GM21526 (cell line): ENCODE results near the gene ATP6V0B.

Source experiments
- ATAC-seq: cut with Tn5 transposase; IDR thresholded peaks from one replicate; pipeline ENCODE4 v1.9.1; 2021; ENCODE audit warnings: moderate library complexity; ENCODE audit not compliant: unreplicated experiment, low FRiP score

The ATP6V0B gene

GRCh38 chr1:43974443-43975248 is at the start of gene ATP6V0B:
Gene ATP6V0B, plus strand, starts transcription at chr1:43974960. Its CDS starts 81 bp downstream, at chr1:43975041.
- peak; percentile 58 for ATAC-seq

DNA sequence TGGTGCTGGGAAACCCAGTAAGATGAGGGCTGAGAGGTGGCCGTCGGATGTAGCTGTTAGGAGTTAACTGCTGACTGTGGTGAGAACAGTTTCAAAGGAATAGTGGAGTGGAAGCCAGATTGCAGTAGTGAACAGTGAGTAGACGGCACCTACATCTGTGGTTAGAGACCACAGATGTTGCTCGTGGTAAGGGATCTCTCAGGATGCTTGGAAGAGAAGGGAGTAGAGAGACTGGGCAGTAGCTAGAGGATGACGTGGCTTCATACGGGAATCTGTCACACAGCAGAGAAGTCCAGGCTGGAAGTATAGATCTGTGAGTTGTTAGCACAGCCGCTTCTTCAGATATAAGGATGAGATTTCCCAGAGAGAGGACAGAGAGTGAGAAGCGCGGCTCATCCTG is 48.9 kb upstream of the ATP6V0B start:
- no peak for ATAC-seq

DNA sequence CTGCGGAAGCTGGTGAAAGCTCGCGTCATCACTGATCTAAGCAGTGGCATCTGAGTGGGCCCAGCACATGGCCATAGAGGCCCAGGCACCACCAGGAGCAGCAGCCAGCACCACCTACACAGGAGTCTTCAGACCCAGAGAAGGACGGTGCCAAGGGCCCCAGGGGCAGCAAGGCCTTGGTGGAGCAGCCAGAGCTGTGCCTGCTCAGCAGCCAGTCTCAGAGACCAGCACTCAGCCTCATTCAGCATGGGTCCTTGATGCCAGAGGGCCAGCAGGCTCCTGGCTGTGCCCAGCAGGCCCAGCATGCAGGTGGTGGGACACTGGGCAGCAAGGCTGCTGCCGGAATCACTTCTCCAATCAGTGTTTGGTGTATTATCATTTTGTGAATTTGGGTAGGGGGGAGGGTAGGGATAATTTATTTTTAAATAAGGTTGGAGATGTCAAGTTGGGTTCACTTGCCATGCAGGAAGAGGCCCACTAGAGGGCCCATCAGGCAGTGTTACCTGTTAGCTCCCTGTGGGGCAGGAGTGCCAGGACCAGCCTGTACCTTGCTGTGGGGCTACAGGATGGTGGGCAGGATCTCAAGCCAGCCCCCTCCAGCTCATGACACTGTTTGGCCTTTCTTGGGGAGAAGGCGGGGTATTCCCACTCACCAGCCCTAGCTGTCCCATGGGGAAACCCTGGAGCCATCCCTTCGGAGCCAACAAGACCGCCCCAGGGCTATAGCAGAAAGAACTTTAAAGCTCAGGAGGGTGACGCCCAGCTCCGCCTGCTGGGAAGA is 44.4 kb upstream of the ATP6V0B start:
- ATAC-seq = no peak

DNA sequence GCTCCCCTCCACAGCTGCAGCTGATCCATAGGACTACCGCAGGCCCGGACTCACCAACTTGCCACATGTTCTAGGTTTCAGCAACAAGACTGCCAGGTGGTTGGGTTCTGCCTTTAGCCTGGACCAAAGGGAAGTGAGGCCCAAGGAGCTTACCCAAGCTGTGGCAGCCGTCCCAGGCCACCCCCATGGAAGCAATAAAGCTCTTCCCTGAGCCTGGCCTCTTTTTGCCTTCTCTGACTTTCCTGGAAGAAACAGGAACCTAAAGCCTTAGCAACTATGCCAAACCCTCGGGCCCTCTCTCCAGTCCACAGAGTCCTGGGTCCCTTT is 43.8 kb upstream of the ATP6V0B start:
- ATAC-seq = no peak

GRCh38 chr1:43931711-43932660 is 42.8 kb upstream of the ATP6V0B start:
- ATAC-seq = no peak

GRCh38 chr1:43932786-43933385 is 41.9 kb upstream of the ATP6V0B start:
- no peak for ATAC-seq

DNA sequence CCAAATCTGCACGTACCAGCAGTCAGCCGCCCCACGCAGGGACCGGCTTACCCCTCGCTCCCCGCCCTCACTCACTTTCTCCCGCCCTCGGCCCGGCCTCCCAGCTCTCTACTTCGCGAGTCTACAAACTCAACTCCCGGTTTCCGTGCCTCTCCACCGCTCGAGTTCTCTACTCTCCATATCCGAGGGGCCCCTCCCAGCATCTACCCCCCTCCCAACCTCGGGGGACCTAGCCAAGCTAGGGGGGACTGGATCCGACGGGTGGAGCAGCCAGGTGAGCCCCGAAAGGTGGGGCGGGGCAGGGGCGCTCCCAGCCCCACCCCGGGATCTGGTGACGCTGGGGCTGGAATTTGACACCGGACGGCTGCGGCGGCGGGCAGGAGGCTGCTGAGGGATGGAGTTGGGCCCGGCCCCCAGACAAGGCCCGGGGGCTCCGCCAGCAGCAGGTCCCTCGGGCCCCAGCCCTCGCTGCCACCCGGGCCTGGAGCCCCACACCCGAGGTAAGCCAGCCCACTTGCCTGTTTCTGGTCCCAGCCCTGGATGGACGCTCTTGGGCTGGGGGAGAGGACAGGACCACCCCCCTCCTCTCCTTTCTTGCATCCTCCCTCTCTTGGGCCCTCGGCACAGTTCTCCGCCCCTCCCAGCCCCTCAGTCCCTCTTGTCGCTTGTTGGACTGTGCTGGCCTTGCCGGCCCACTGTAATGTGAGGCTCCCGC is 41.2 kb upstream of the ATP6V0B start, which contains the start of gene ARTN:
TSS of gene ARTN (plus strand) at position 416 of the 715 bp plus-strand sequence. CDS start 1,856 bp downstream, outside the sequence.
- ATAC-seq = no peak

GRCh38 chr1:43934101-43934985 is 40.4 kb upstream of the ATP6V0B start:
- ATAC-seq = no peak

DNA sequence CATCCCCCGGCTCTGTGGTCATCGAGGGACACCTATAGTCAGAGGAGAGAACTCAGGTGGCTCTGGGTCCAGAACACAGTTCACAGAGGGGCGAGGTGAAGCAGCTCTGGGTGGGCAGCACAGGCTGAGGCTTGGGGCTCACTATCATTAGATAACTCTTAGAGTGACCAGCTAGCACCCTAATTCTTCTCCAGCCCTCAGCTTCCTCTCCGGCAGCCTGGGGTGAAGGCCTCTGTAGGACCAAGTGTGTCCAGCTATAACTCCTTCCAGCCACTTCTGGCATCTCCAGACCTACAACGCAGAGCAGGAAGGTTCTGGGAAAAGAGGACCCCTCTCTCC is 39.8 kb upstream of the ATP6V0B start:
- no peak for ATAC-seq

DNA sequence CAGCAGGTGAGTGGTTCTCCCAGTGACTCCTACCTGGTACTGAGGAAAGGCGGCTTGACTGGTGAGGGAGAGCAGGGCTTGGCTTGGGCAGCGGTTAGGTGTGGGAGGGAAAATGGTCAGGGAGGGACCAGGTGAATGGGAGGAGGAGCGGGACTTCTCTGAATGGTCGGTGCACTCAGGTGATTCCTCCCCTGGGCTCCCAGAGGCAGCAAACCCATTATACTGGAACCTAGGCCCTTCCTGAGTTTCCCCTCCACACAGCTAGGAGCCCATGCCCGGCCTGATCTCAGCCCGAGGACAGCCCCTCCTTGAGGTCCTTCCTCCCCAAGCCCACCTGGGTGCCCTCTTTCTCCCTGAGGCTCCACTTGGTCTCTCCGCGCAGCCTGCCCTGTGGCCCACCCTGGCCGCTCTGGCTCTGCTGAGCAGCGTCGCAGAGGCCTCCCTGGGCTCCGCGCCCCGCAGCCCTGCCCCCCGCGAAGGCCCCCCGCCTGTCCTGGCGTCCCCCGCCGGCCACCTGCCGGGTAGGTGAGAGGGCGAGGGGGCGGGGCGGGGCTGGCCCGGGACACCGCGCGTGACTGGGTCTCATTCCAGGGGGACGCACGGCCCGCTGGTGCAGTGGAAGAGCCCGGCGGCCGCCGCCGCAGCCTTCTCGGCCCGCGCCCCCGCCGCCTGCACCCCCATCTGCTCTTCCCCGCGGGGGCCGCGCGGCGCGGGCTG is 38.9 kb upstream of the ATP6V0B start:
- no peak for ATAC-seq

DNA sequence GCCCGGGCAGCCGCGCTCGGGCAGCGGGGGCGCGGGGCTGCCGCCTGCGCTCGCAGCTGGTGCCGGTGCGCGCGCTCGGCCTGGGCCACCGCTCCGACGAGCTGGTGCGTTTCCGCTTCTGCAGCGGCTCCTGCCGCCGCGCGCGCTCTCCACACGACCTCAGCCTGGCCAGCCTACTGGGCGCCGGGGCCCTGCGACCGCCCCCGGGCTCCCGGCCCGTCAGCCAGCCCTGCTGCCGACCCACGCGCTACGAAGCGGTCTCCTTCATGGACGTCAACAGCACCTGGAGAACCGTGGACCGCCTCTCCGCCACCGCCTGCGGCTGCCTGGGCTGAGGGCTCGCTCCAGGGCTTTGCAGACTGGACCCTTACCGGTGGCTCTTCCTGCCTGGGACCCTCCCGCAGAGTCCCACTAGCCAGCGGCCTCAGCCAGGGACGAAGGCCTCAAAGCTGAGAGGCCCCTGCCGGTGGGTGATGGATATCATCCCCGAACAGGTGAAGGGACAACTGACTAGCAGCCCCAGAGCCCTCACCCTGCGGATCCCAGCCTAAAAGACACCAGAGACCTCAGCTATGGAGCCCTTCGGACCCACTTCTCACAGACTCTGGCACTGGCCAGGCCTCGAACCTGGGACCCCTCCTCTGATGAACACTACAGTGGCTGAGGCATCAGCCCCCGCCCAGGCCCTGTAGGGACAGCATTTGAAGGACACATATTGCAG is 38.2 kb upstream of the ATP6V0B start:
- no peak for ATAC-seq

DNA sequence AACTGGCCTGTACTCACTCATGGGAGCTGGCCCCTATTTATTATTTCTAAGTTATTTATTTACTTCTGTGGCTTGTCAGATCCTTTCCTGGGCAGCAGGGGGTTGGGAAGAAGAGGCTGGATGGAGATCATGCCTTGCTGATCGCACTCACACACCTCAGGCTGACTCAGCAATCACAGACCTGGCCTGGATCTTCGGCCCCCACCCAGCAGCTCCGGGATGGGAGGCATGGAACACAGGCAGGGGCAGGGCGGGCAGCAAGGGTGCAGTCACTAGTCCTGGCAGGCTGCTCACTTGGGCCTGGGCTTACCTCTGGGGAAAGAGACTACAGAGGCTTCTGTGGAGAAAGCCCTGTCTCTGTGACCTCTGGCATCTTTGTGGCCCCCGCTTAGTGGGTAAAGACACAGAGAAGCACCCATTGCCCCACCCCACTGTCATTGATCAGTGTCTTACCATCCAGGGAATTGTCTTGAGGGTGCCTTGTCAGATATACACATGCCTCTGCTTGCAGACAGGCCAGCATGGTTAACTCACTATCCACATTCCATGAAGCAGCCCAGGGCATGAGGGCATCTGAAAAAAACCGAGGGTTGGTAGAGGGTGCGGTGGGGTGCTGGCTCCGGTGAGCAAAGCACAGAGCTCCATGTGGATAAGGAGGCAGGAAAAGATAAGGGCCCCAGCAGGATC is 37.4 kb upstream of the ATP6V0B start:
- ATAC-seq = no peak

DNA sequence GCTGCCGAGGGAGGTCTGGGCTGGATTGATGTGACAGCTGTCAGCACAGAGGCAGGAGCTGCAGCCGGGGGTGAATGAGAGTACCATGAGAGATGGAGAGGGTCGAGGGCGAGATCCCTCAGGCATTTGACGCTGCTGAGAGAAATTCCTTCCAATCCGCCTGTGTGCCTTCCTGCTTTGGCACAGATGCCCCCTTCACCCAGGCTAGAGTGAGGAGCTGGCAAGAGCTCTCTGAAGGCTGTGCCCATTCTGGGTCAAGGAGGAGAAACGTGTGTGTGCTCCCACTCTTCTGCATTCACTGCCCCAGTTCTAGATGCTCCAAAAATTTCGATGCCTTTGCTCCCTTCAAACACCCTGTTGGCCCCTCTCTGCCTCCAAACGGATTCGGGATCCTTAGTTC is 36.4 kb upstream of the ATP6V0B start:
- no peak for ATAC-seq

GRCh38 chr1:43938892-43939587 is 35.7 kb upstream of the ATP6V0B start:
- no peak for ATAC-seq

- no peak for ATAC-seq
Observed at GRCh38 chr1:43942411-43942810, 32.3 kb upstream of the ATP6V0B start.

GRCh38 chr1:43944860-43945259 is 29.9 kb upstream of the ATP6V0B start:
- no peak for ATAC-seq
